Smooth muscle cell (in vitro differentiated cells): ENCODE measurements around the gene CRYBA4. TPM values are rescaled to one million over a fixed set of nuclear protein-coding genes. Genes with fewer than 3 reads are reported as not detected.

Experiments used
- DNase-seq: peaks from one replicate; lab custom pipeline; 2025; ENCODE audit not compliant: unreplicated experiment; lab: John Stamatoyannopoulos, UW
- H2AFZ ChIP-seq: fragments of 200-600 bp; sonication (generic); 2 replicates; pipeline ENCODE4 v1.6.0; 2016; ENCODE audit warnings: antibody characterized with exemption, low read depth, mild to moderate bottlenecking
- H3F3A ChIP-seq: fragments of 200-600 bp; sonication (generic); 2 replicates; pipeline ENCODE4 v1.6.0; 2017; ENCODE audit warnings: antibody characterized with exemption, low read depth
- H3K27ac ChIP-seq: fragments of 200-600 bp; sonication (generic); 2 replicates; pipeline ENCODE4 v1.5.1; 2016; ENCODE audit warnings: low read depth, mild to moderate bottlenecking
- H3K27me3 ChIP-seq: fragments of 200-600 bp; sonication (generic); 2 replicates; pipeline ENCODE4 v1.6.1; 2016; ENCODE audit warnings: low read depth, mild to moderate bottlenecking
- H3K36me3 ChIP-seq: fragments of 200-600 bp; sonication (generic); 2 replicates; pipeline ENCODE4 v1.5.1; 2016; ENCODE audit warnings: low read depth
- H3K4me1 ChIP-seq: fragments of 200-600 bp; sonication (generic); 2 replicates; pipeline ENCODE4 v1.5.1; 2016; ENCODE audit warnings: low read depth
- H3K4me2 ChIP-seq: fragments of 200-600 bp; sonication (generic); 2 replicates; pipeline ENCODE4 v1.6.0; 2016; ENCODE audit warnings: mild to moderate bottlenecking
- H3K4me3 ChIP-seq: fragments of 200-600 bp; sonication (generic); 2 replicates; pipeline ENCODE4 v1.5.1; 2016; ENCODE audit warnings: mild to moderate bottlenecking
- H3K79me2 ChIP-seq: fragments of 200-600 bp; sonication (generic); 2 replicates; pipeline ENCODE4 v1.6.0; 2016; ENCODE audit warnings: low read depth, mild to moderate bottlenecking
- H3K9ac ChIP-seq: fragments of 200-600 bp; sonication (generic); 2 replicates; pipeline ENCODE4 v1.6.0; 2016; ENCODE audit warnings: low read depth
- H3K9me3 ChIP-seq: fragments of 200-600 bp; sonication (generic); replicated peaks from 2 replicates; pipeline ENCODE4 v1.5.1; 2016; ENCODE audit warnings: low read depth
- H4K20me1 ChIP-seq: fragments of 200-600 bp; sonication (generic); 2 replicates; pipeline ENCODE4 v1.6.0; 2016; ENCODE audit warnings: low read depth
- WGBS: methylation state at CpG from one replicate; pipeline ENCODE4 v1.1.7; 2016; ENCODE audit warnings: low lambda C conversion rate; 5-methylcytosine and 5-hydroxymethylcytosine counted together
- polyA plus RNA-seq: library from polyadenylated mRNA; unstranded; fragments of >200 nt; fragmentation: Nextera tagmentation; extraction: Ambion mirVana; gene quantifications from 2 replicates; pipeline ENCODE4 v1.2.1, GENCODE V29; 2016
- total RNA-seq: library from RNA; depleted of rRNA; stranded (reverse); fragments of >200 nt; gene quantifications from 2 replicates; pipeline ENCODE4 v1.2.3, GENCODE V29; 2014
- TF ChIP-seq, protein P1 (sequence below): fragments of 200-600 bp; sonication (generic); IDR thresholded peaks from 2 replicates; pipeline ENCODE4 v1.5.1; 2017; ENCODE audit warnings: borderline replicate concordance, mild to moderate bottlenecking, antibody characterized with exemption; ENCODE audit not compliant: insufficient read depth, poor library complexity, severe bottlenecking

The CRYBA4 gene
- total and polyA plus RNA-seq, 2 experiments from 2014 or later: 1.8 to 4.9 TPM

DNA sequence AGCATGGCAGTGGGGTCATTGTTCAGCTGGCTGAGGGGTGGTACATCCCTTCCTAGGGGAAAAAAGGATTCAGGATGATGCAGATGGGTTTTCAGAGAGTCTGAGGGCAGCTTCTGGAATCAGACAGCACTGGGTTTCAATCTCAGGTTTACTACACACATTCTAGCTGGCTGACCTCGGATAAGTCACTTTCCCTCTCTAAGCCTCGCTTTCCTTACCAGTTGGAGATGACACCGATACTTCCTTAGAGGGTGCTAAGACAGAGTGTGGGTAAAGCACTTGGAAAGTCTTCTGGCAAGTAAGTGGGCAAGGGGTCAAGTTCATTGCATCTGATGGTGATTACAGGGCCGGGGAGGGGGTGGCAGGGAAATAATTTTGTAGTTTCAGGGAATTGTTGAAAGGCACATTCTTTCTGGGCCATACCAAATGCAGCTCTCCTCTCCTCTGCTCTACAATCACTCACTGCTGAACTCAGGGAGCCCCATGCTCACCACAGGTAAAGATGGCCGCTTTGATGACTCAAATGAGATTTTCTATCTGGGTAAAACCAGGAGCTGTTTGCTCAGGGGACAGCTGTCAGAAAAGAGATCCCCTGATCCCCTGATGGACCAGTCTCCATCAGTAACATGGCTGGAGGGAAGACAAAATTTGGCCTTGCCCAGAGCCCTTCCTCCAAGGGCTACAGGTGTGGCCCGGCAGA lies 29.1 kb downstream of the CRYBA4 start:
- DNase-seq: no peak
- no peak overlapping the region for H3K27ac ChIP-seq
- no peak overlapping the region for H3K9ac ChIP-seq
- peaks cover 34% of the 10 kb centered on the region for H3K4me1 ChIP-seq
- H3K36me3 ChIP-seq: no peaks in the 10 kb centered on the region
- TF ChIP-seq, protein P1, sequence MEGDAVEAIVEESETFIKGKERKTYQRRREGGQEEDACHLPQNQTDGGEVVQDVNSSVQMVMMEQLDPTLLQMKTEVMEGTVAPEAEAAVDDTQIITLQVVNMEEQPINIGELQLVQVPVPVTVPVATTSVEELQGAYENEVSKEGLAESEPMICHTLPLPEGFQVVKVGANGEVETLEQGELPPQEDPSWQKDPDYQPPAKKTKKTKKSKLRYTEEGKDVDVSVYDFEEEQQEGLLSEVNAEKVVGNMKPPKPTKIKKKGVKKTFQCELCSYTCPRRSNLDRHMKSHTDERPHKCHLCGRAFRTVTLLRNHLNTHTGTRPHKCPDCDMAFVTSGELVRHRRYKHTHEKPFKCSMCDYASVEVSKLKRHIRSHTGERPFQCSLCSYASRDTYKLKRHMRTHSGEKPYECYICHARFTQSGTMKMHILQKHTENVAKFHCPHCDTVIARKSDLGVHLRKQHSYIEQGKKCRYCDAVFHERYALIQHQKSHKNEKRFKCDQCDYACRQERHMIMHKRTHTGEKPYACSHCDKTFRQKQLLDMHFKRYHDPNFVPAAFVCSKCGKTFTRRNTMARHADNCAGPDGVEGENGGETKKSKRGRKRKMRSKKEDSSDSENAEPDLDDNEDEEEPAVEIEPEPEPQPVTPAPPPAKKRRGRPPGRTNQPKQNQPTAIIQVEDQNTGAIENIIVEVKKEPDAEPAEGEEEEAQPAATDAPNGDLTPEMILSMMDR: no peak
- no peaks in the 10 kb centered on the region for H3K9me3 ChIP-seq
- H3K4me3 ChIP-seq: no peak overlapping the region
- H3K4me2 ChIP-seq: no peak overlapping the region
- no peaks in the 10 kb centered on the region for H4K20me1 ChIP-seq
- peaks cover 36% of the 10 kb centered on the region for H3K27me3 ChIP-seq
- 93% methylated on average over 6 of the region's 6 CpGs for WGBS
- H2AFZ ChIP-seq: no peak overlapping the region
- peaks cover 4% of the 10 kb centered on the region for H3F3A ChIP-seq
- H3K79me2 ChIP-seq: no peaks in the 10 kb centered on the region

DNA sequence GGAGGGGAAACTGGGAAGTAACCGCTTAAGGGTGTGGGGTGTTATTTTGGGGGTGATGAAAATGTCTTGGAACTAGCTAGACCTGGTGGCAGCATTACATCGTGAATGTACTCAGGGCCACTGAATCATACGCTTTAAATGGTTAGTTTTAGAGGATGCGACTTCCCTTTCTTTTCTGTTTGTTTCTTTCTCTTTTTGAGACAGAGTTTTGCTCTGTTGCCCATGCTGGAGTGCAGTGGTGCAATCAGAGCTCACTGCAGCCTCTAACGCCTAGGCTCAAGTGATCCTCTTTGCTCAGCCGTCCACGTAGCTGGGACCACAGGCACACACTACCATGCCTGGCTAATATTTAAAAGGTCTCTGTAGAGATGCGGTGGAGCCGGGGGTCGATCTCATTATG lies 30.1 kb downstream of the CRYBA4 start:
- WGBS: 90% methylated on average over 10 of the region's 10 CpGs
- H3F3A ChIP-seq: no peaks in the 10 kb centered on the region
- peaks cover 25% of the 10 kb centered on the region for H3K4me1 ChIP-seq
- TF ChIP-seq, protein P1: no peak
- no peak overlapping the region for H3K9ac ChIP-seq
- H3K4me3 ChIP-seq: no peak overlapping the region
- peaks cover 40% of the 10 kb centered on the region for H3K27me3 ChIP-seq
- H2AFZ ChIP-seq: no peak overlapping the region
- H3K27ac ChIP-seq: no peak overlapping the region
- no peaks in the 10 kb centered on the region for H3K79me2 ChIP-seq
- no peaks in the 10 kb centered on the region for H3K9me3 ChIP-seq
- no peaks in the 10 kb centered on the region for H4K20me1 ChIP-seq
- DNase-seq: no peak
- H3K36me3 ChIP-seq: no peaks in the 10 kb centered on the region
- H3K4me2 ChIP-seq: no peak overlapping the region

DNA sequence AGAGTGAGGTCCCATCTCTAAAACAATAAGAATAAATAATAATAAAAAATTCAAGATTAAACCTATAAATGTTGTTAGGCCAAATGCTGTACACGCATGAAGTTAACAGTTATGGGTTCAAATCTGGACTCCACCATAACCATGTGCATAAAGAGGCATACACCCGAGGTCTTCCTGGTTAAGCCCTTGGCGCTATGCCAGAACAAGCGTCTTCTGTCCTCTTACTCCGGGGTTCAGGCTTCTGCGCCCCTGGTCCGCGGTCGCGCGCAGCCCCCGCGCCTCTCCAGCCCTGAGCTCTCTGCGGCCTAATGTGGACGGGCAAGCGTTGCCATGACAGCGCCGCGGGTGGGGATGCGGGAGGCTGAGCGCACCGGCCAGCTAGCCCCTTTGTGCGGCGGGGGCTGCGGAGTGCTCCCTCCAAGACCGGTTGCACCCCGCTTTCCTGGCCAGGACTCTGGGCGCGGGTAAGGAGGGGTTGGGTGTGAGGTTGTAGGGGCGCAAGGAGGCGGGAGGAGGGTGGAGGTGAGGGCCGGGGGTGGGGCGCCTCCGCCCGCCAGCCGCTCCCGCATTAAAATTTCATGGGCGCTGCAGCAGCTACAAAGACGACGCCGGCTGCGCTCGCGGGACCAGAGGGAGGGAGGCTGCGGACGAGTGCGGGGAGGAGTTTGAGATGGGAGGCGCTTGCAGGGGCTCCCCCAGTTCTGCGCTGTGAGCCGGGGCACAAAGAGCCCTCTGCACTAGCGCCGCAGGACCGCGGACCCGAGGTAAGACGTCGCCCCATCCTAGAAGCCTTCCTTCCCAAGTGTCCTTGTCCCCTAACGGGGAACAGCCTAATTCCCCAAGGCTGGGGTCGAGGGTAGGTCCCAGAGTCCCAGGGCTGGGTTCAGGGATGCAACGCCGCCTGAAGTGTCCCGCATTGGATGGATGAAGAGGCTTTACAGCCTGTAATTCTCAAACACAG lies 35.4 kb downstream of the CRYBA4 start, which contains the start of gene MIAT:
MIAT (plus strand) TSS at position 698 of the 961 bp plus-strand sequence.
- TF ChIP-seq, protein P1: no peak
- peak within 1 kb of the TSS; percentile 37 for H3K4me3 ChIP-seq
- H3K27me3 ChIP-seq: peaks cover 38% of the 10 kb centered on the region
- no peaks in the 10 kb centered on the region for H4K20me1 ChIP-seq
- peaks cover 12% of the 10 kb centered on the region for H3K4me1 ChIP-seq
- H3K27ac ChIP-seq: no peak within 1 kb of the TSS
- H2AFZ ChIP-seq: peak within 1 kb of the TSS; percentile 68
- H3K4me2 ChIP-seq: peak within 1 kb of the TSS; percentile 88
- H3K36me3 ChIP-seq: no peaks in the 10 kb centered on the region
- no peaks in the 10 kb centered on the region for H3K79me2 ChIP-seq
- no peak for DNase-seq
- no peak within 1 kb of the TSS for H3K9ac ChIP-seq
- 6% methylated on average over 57 of the region's 62 CpGs for WGBS
- no peaks in the 10 kb centered on the region for H3K9me3 ChIP-seq
- H3F3A ChIP-seq: peaks cover 6% of the 10 kb centered on the region
